Tibial artery (tissue), 4 donors: ENCODE results near the gene EMILIN1.
A peak's percentile ranks its signal among the peaks of the same experiment; 100 is the strongest.

Experiments
- DNase-seq, 2 donors: peaks; one replicate each; pipeline ENCODE4 v3.0.0-alpha.2; 2019
- H3K27ac ChIP-seq, 2 donors: fragments of 200-600 bp; sonication (generic) in 1 of 2; 1 replicate in 1 of 2; 2 replicates in 1 of 2; pipeline ENCODE4 v1.5.1; 2018 to 2019; ENCODE audit warnings: mild to moderate bottlenecking in 1 of 2
- H3K27me3 ChIP-seq, 2 donors: fragments of 200-600 bp; sonication (generic) in 1 of 2; one replicate each; pipeline versions ENCODE4 v1.5.1 to v1.6.0; 2016 to 2019
- H3K36me3 ChIP-seq, 3 donors: fragments of 200-600 bp; sonication (generic) in 2 of 3; one replicate each; pipeline ENCODE4 v1.5.1; 2016 to 2019; ENCODE audit warnings: mild to moderate bottlenecking in 2 of 3
- H3K4me1 ChIP-seq, 4 donors: fragments of 200-600 bp; sonication (generic) in 2 of 4; 1 replicate in 3 of 4; 2 replicates in 1 of 4; pipeline ENCODE4 v1.5.1; 2016 to 2019
- H3K4me3 ChIP-seq, 2 donors: fragments of 200-600 bp; sonication (generic) in 1 of 2; 1 replicate in 1 of 2; 2 replicates in 1 of 2; pipeline ENCODE4 v1.5.1; 2018 to 2019; ENCODE audit warnings: mild to moderate bottlenecking in 2 of 2
- H3K9me3 ChIP-seq, 3 donors: fragments of 200-600 bp; sonication (generic) in 1 of 3; one replicate each; pipeline ENCODE4 v1.5.1; 2016 to 2019
- intact Hi-C: fragments of 100-400 bp; cut with DNase I; formaldehyde crosslinking; loops from one replicate; pipeline ENCODE4 v1.15.0; 2023; ENCODE audit warnings: low total_unique reads
- TF ChIP-seq, protein P1 (sequence below), 2 experiments: fragments of 200-600 bp in 1 of 2; fragments of 450-650 bp in 1 of 2; IDR thresholded peaks; one replicate each; pipeline ENCODE4 v1.5.1; 2017 to 2019; ENCODE audit warnings: antibody characterized with exemption in 2 of 2, mild to moderate bottlenecking in 1 of 2, moderate library complexity in 1 of 2

EMILIN1 gene

DNA sequence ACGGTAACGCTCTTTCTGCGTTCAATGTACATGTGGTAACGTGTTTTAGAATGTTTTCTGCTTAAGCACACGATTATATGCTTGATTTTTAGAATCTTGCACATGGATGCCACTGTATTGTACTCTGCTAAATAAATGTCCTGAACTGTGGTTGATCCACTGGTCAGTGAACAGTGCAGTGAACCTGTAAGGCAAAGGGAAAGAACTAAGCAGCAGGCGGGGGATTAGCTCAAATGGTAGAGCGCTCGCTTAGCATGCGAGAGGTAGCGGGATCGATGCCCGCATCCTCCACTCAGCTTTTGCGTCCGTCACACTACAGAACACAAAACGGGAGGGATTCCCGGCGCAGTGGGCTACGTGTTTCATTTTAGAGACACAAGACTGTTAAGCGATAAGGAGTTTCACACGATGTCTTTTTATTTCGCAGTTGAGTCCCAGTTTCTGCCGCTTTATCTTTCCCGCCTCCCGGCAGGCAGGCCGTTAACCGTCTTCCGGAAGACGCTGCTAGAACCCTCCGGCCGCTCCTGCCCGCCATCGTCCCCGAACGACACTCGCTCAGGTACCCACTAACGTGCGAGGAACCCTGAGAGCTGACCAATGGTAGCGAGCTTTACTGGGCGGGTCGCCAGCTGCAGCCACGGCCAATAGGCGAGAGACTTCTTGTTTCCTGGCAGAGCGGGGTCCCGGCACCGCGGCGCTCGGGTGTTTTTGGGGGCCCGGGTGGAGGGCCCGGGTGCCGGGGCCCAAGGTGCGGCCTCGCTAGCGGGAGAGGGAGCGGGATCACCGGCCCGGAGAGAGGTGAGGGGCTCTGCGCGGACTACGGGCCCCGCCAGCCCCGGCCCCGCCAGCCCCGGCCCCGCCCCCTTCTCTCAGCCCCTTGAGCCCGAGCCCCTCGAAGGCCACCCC, 27.2 kb upstream of the EMILIN1 start, which contains the start of gene AGBL5:
Gene AGBL5, plus strand, starts transcription at position 673 of the 906 bp plus-strand sequence. CDS start 1,291 bp downstream, outside the sequence.
- DNase-seq: peak; percentile 96 to 98
- peaks cover 16 to 31% (median 19%) of the 10 kb centered on the region in 3 donors for H3K36me3 ChIP-seq
- intact Hi-C loops: loop anchor here (5.0 kb wide), 1 partner anchor 36 kb away; the partner anchor contains the start of gene KHK
- H3K9me3 ChIP-seq: no peaks in the 10 kb centered on the region
- H3K4me1 ChIP-seq: peaks cover 0 to 18% (median 12%) of the 10 kb centered on the region in 4 donors
- TF ChIP-seq, protein P1, sequence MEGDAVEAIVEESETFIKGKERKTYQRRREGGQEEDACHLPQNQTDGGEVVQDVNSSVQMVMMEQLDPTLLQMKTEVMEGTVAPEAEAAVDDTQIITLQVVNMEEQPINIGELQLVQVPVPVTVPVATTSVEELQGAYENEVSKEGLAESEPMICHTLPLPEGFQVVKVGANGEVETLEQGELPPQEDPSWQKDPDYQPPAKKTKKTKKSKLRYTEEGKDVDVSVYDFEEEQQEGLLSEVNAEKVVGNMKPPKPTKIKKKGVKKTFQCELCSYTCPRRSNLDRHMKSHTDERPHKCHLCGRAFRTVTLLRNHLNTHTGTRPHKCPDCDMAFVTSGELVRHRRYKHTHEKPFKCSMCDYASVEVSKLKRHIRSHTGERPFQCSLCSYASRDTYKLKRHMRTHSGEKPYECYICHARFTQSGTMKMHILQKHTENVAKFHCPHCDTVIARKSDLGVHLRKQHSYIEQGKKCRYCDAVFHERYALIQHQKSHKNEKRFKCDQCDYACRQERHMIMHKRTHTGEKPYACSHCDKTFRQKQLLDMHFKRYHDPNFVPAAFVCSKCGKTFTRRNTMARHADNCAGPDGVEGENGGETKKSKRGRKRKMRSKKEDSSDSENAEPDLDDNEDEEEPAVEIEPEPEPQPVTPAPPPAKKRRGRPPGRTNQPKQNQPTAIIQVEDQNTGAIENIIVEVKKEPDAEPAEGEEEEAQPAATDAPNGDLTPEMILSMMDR (IDR thresholded peaks at IDR 0.05): no peak
- peak within 1 kb of the TSS; percentile 91 to 98 for H3K27ac ChIP-seq
- no peaks in the 10 kb centered on the region for H3K27me3 ChIP-seq
- peak within 1 kb of the TSS; percentile 75 to 98 for H3K4me3 ChIP-seq

DNA sequence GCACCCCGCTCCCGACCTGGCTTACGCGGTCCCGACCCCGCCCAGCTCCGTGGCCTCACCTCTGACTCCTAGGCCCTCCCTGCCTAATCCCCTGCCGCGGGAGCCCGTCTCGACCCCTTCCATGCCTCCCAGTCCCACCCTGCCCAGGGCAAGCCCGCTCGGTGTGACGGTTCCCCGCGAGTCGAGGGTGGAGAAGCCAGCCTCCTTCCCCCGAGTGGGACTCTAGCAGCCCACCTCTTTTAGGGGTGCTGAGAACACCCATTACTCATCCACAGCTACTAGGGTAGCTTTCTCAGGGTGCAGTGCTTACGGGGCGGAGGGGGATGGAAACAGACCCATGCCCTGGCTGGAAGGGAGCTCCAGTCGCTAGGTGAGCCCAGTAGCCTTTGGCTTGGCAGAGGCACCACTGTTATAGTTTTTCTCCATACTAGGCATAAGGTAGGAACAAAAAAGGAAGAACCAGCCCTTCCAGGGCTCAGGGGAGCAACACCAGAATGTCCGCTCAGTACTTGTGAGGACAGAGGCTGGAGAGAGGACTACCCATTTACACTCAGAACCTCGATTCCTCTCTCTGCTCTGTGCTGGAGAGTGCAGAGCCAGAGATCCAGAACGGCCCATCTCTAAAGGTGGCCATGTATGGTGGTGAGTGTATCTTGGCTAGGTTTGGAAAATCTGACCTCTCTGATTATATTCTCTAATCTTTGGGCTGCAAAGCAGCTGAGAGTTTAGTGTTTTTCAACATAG, 26.3 kb upstream of the EMILIN1 start:
- Histone ChIP-seq H3K4me1 (peaks cover 0 to 18% (median 12%) of the 10 kb centered on the region in 4 donors), H3K27ac (peak overlapping the region; percentile 91 to 98), H3K9me3 (no peaks in the 10 kb centered on the region), H3K4me3 (peak overlapping the region; percentile 75 to 98), H3K27me3 (no peaks in the 10 kb centered on the region), H3K36me3 (peaks cover 21 to 39% (median 24%) of the 10 kb centered on the region in 3 donors)
- TF ChIP-seq, protein P1 (IDR thresholded peaks at IDR 0.05): no peak
- intact Hi-C loops: loop anchor here (5.0 kb wide), 1 partner anchor 35 kb away; the partner anchor contains the start of gene KHK
- DNase-seq: peak; percentile 45 to 78

DNA sequence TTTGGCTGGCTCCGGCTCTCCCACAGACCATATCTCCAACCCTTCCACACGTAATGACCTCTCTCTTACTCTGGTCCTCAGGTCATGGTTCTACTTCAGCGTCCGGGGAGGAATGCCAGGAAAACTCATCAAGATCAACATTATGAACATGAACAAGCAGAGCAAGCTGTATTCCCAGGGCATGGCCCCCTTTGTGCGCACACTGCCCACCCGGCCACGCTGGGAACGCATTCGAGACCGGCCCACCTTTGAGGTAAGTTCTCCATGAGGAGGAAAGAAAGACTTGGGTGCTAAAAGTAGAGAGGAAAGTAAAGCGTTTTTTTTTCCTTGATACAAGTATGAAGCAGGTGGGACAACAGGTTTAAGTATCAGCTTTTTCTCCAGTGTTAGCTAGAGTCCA, 25.1 kb upstream of the EMILIN1 start:
- Histone ChIP-seq H3K4me3 (no peak overlapping the region), H3K4me1 (peaks cover 0 to 18% (median 12%) of the 10 kb centered on the region in 4 donors), H3K36me3 (peaks cover 21 to 50% (median 24%) of the 10 kb centered on the region in 3 donors), H3K9me3 (no peaks in the 10 kb centered on the region), H3K27me3 (no peaks in the 10 kb centered on the region), H3K27ac (no peak overlapping the region)
- TF ChIP-seq, protein P1 (IDR thresholded peaks at IDR 0.05): no peak
- no peak for DNase-seq
- intact Hi-C loops: loop anchor here (5.0 kb wide), 1 partner anchor 34 kb away; the partner anchor contains the start of gene KHK

DNA sequence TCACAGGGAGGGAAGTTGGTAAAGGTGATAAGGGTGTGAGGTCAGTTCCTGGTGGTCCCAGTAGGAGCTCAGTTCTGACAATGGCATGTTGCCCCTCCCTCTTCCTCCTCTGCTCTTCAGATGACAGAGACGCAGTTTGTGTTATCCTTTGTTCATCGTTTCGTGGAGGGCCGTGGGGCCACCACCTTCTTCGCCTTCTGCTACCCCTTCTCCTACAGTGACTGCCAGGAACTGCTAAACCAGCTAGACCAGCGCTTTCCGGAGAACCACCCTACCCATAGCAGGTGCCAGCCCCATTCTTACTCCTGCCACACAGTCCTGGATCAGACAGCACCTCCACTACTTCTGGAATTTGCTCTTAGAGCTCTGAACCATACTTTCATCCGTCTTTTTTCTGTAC, 24.6 kb upstream of the EMILIN1 start:
- H3K36me3 ChIP-seq: peaks cover 21 to 54% (median 24%) of the 10 kb centered on the region in 3 donors
- intact Hi-C loops: loop anchor here (5.0 kb wide), 1 partner anchor 34 kb away; the partner anchor contains the start of gene KHK
- TF ChIP-seq, protein P1 (IDR thresholded peaks at IDR 0.05): no peak

DNA sequence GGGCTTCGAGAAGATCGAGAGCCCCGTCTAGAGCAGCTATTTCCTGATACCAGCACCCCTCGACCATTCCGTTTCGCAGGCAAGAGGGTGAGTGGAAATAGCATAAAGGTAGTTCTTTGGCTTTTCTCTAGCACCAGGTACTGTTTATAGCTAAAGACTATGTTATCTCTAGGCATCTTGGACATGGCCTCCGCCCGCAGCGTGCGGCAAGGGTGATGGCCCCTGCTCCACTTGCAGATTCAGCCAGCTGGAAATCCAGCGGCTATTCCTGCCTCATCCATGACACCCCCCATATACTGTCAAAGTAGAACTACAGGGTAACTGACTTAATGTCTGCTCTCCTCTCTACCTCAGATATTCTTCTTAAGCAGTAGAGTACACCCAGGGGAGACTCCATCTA, 23.7 kb upstream of the EMILIN1 start:
- no peaks in the 10 kb centered on the region for H3K27me3 ChIP-seq
- H3K36me3 ChIP-seq: peaks cover 21 to 64% (median 31%) of the 10 kb centered on the region in 3 donors

More for the DNA sequence above, 24.6 kb upstream of the EMILIN1 start:
- Histone ChIP-seq H3K27ac (no peak overlapping the region), H3K9me3 (no peaks in the 10 kb centered on the region), H3K4me1 (peaks cover 0 to 18% (median 12%) of the 10 kb centered on the region in 4 donors), H3K27me3 (no peaks in the 10 kb centered on the region), H3K4me3 (no peak overlapping the region)
- no peak for DNase-seq

More for the DNA sequence above, 23.7 kb upstream of the EMILIN1 start:
- TF ChIP-seq, protein P1 (IDR thresholded peaks at IDR 0.05): no peak
- peaks cover 0 to 14% (median 7%) of the 10 kb centered on the region in 4 donors for H3K4me1 ChIP-seq
- no peak overlapping the region for H3K4me3 ChIP-seq
- intact Hi-C loops: loop anchor here (5.0 kb wide), 1 partner anchor 33 kb away; the partner anchor contains the start of gene KHK
- H3K27ac ChIP-seq: no peak overlapping the region
- DNase-seq: no peak
- H3K9me3 ChIP-seq: no peaks in the 10 kb centered on the region
